HEK293 (cell line): ENCODE data around the gene SUCO.

ENCODE experiments used
- CTCF ChIA-PET: fragments of 350-600 bp; formaldehyde crosslinking; extraction: SDS; loops from one replicate; lab custom pipeline; 2021; ENCODE audit warnings: antibody characterized with exemption; lab: Yijun Ruan, JAX
- POLR2A ChIA-PET: fragments of 300-600 bp; formaldehyde crosslinking; extraction: SDS; loops from one replicate; lab custom pipeline; 2020; ENCODE audit warnings: antibody characterized with exemption, inconsistent platforms; lab: Yijun Ruan, JAX
- H3K27ac ChIP-seq: fragments of 200-500 bp; sonication (Bioruptor generic); 2 replicates; pipeline ENCODE4 v1.5.1; 2014; ENCODE audit warnings: low read depth, low read length, control low read depth, inconsistent platforms; ENCODE audit errors: extremely low read depth
- H3K36me3 ChIP-seq, 2 experiments: fragments of 200-500 bp in 1 of 2; sonication (Bioruptor generic) in 1 of 2; 1 replicate in 1 of 2; 2 replicates in 1 of 2; pipeline ENCODE4 v1.5.1; 2014 to 2017; ENCODE audit warnings: inconsistent platforms in 2 of 2, low read length in 2 of 2; ENCODE audit not compliant: control insufficient read depth in 2 of 2, insufficient read depth in 1 of 2
- H3K4me1 ChIP-seq: fragments of 200-500 bp; sonication (Bioruptor generic); 2 replicates; pipeline ENCODE4 v1.5.1; 2014; ENCODE audit warnings: mild to moderate bottlenecking, low read length, inconsistent platforms; ENCODE audit not compliant: control insufficient read depth, insufficient read depth
- H3K4me3 ChIP-seq: 2 replicates; pipeline ENCODE4 v1.5.1; 2011; ENCODE audit warnings: low read depth, mild to moderate bottlenecking, control low read depth, low read length, moderate library complexity
- H3K9me3 ChIP-seq: fragments of 200-500 bp; sonication (Bioruptor generic); 2 replicates; pipeline ENCODE4 v1.5.1; 2014; ENCODE audit warnings: low read depth, low read length, inconsistent platforms; ENCODE audit not compliant: control insufficient read depth, insufficient read depth
- FEZF1 ChIP-seq: fragments of 450-650 bp; formaldehyde crosslinking; IDR thresholded peaks from 2 replicates; pipeline ENCODE4 v1.5.1; 2016; ENCODE audit warnings: missing biosample characterization, missing genetic modification characterization
- GLIS1 ChIP-seq: fragments of 450-650 bp; formaldehyde crosslinking; IDR thresholded peaks from 2 replicates; pipeline ENCODE4 v1.5.1; 2016; ENCODE audit warnings: missing biosample characterization, missing genetic modification characterization
- HOXC10 ChIP-seq: sonication (generic); formaldehyde crosslinking; IDR thresholded peaks from 2 replicates; pipeline ENCODE4 v1.8.1; 2023; ENCODE audit warnings: mild to moderate bottlenecking, missing genetic modification reagents
- KLF16 ChIP-seq: fragments of 450-650 bp; formaldehyde crosslinking; IDR thresholded peaks from 2 replicates; pipeline ENCODE4 v1.5.1; 2017; ENCODE audit warnings: missing biosample characterization, missing genetic modification characterization
- MEIS1 ChIP-seq: sonication (generic); formaldehyde crosslinking; IDR thresholded peaks from 2 replicates; pipeline ENCODE4 v1.8.1; 2022; ENCODE audit warnings: missing genetic modification reagents, mild to moderate bottlenecking, borderline replicate concordance
- MZF1 ChIP-seq: fragments of 450-650 bp; formaldehyde crosslinking; IDR thresholded peaks from 2 replicates; pipeline ENCODE4 v1.5.1; 2017; ENCODE audit warnings: missing biosample characterization, missing genetic modification characterization, borderline replicate concordance
- RBAK ChIP-seq: fragments of 450-650 bp; formaldehyde crosslinking; IDR thresholded peaks from 2 replicates; pipeline ENCODE4 v1.5.1; 2016; ENCODE audit warnings: missing biosample characterization, missing genetic modification characterization
- SP2 ChIP-seq: fragments of 450-650 bp; formaldehyde crosslinking; IDR thresholded peaks from 2 replicates; pipeline ENCODE4 v1.5.1; 2016; ENCODE audit warnings: missing biosample characterization, missing genetic modification characterization
- ZFP3 ChIP-seq: fragments of 450-650 bp; formaldehyde crosslinking; IDR thresholded peaks from 2 replicates; pipeline ENCODE4 v1.5.1; 2016; ENCODE audit warnings: low read depth, missing biosample characterization, missing genetic modification characterization
- ZNF10 ChIP-seq: fragments of 450-650 bp; formaldehyde crosslinking; IDR thresholded peaks from 2 replicates; pipeline ENCODE4 v1.5.1; 2017; ENCODE audit warnings: missing biosample characterization, missing genetic modification characterization
- ZNF146 ChIP-seq: fragments of 450-650 bp; formaldehyde crosslinking; IDR thresholded peaks from 2 replicates; pipeline ENCODE4 v1.5.1; 2016; ENCODE audit warnings: missing biosample characterization, missing genetic modification characterization
- ZNF157 ChIP-seq: fragments of 450-650 bp; formaldehyde crosslinking; IDR thresholded peaks from 2 replicates; pipeline ENCODE4 v1.5.1; 2016; ENCODE audit warnings: missing biosample characterization, missing genetic modification characterization
- ZNF221 ChIP-seq: fragments of 450-650 bp; formaldehyde crosslinking; IDR thresholded peaks from 2 replicates; pipeline ENCODE4 v1.5.1; 2017; ENCODE audit warnings: missing biosample characterization, missing genetic modification characterization, borderline replicate concordance
- ZNF223 ChIP-seq: fragments of 450-650 bp; formaldehyde crosslinking; IDR thresholded peaks from 2 replicates; pipeline ENCODE4 v1.5.1; 2016; ENCODE audit warnings: missing biosample characterization, missing genetic modification characterization
- ZNF311 ChIP-seq: fragments of 450-650 bp; formaldehyde crosslinking; IDR thresholded peaks from 2 replicates; pipeline ENCODE4 v1.5.1; 2017; ENCODE audit warnings: missing biosample characterization, missing genetic modification characterization, borderline replicate concordance
- ZNF335 ChIP-seq: fragments of 450-650 bp; formaldehyde crosslinking; conservative IDR thresholded peaks from 2 replicates; pipeline ENCODE4 v1.5.1; 2016; ENCODE audit warnings: missing biosample characterization, missing genetic modification characterization
- ZNF416 ChIP-seq: fragments of 450-650 bp; formaldehyde crosslinking; IDR thresholded peaks from 2 replicates; pipeline ENCODE4 v1.5.1; 2016; ENCODE audit warnings: missing biosample characterization, missing genetic modification characterization
- ZNF423 ChIP-seq: fragments of 450-650 bp; formaldehyde crosslinking; IDR thresholded peaks from 2 replicates; pipeline ENCODE4 v1.5.1; 2016; ENCODE audit warnings: missing biosample characterization, missing genetic modification characterization
- ZNF433 ChIP-seq: fragments of 450-650 bp; formaldehyde crosslinking; IDR thresholded peaks from 2 replicates; pipeline ENCODE4 v1.5.1; 2016; ENCODE audit warnings: missing biosample characterization, missing genetic modification characterization, low read depth
- ZNF48 ChIP-seq: fragments of 450-650 bp; formaldehyde crosslinking; IDR thresholded peaks from 2 replicates; pipeline ENCODE4 v1.5.1; 2016; ENCODE audit warnings: missing biosample characterization, missing genetic modification characterization
- ZNF501 ChIP-seq: fragments of 450-650 bp; formaldehyde crosslinking; IDR thresholded peaks from 2 replicates; pipeline ENCODE4 v1.5.1; 2016; ENCODE audit warnings: missing biosample characterization, missing genetic modification characterization
- ZNF529 ChIP-seq: fragments of 450-650 bp; formaldehyde crosslinking; IDR thresholded peaks from 2 replicates; pipeline ENCODE4 v1.5.1; 2017; ENCODE audit warnings: missing genetic modification characterization, missing biosample characterization; ENCODE audit not compliant: insufficient replicate concordance
- ZNF548 ChIP-seq: fragments of 450-650 bp; formaldehyde crosslinking; IDR thresholded peaks from 2 replicates; pipeline ENCODE4 v1.5.1; 2016; ENCODE audit warnings: missing biosample characterization, missing genetic modification characterization
- ZNF585B ChIP-seq: fragments of 450-650 bp; formaldehyde crosslinking; IDR thresholded peaks from 2 replicates; pipeline ENCODE4 v1.5.1; 2016; ENCODE audit warnings: missing biosample characterization, missing genetic modification characterization
- ZNF624 ChIP-seq: fragments of 450-650 bp; formaldehyde crosslinking; IDR thresholded peaks from 2 replicates; pipeline ENCODE4 v1.5.1; 2017; ENCODE audit warnings: missing biosample characterization, missing genetic modification characterization
- ZNF626 ChIP-seq: fragments of 450-650 bp; sonication (Bioruptor Pico); formaldehyde crosslinking; IDR thresholded peaks from 2 replicates; pipeline ENCODE4 v1.5.1; 2018; ENCODE audit warnings: missing biosample characterization, missing genetic modification characterization, inconsistent platforms
- ZNF670 ChIP-seq: fragments of 450-650 bp; formaldehyde crosslinking; IDR thresholded peaks from 2 replicates; pipeline ENCODE4 v1.5.1; 2016; ENCODE audit warnings: missing biosample characterization, missing genetic modification characterization, low read depth
- ZNF747 ChIP-seq: fragments of 450-650 bp; formaldehyde crosslinking; IDR thresholded peaks from 2 replicates; pipeline ENCODE4 v1.5.1; 2016; ENCODE audit warnings: missing biosample characterization, missing genetic modification characterization
- ZSCAN16 ChIP-seq: fragments of 450-650 bp; formaldehyde crosslinking; IDR thresholded peaks from 2 replicates; pipeline ENCODE4 v1.5.1; 2016; ENCODE audit warnings: missing biosample characterization, missing genetic modification characterization
- ZSCAN23 ChIP-seq: fragments of 450-650 bp; formaldehyde crosslinking; IDR thresholded peaks from 2 replicates; pipeline ENCODE4 v1.5.1; 2016; ENCODE audit warnings: missing biosample characterization, missing genetic modification characterization
- TF ChIP-seq, protein P1 (sequence below): fragments of 450-650 bp; formaldehyde crosslinking; IDR thresholded peaks from 2 replicates; pipeline ENCODE4 v1.5.1; 2016; ENCODE audit warnings: missing biosample characterization, missing genetic modification characterization
- TF ChIP-seq, protein P2 (sequence below): fragments of 450-650 bp; formaldehyde crosslinking; IDR thresholded peaks from 2 replicates; pipeline ENCODE4 v1.5.1; 2016; ENCODE audit warnings: missing biosample characterization, missing genetic modification characterization
- TF ChIP-seq, protein P3 (sequence below): fragments of 450-650 bp; formaldehyde crosslinking; IDR thresholded peaks from 2 replicates; pipeline ENCODE4 v1.5.0; 2017; ENCODE audit warnings: missing biosample characterization, missing genetic modification characterization, borderline replicate concordance

Gene SUCO

DNA sequence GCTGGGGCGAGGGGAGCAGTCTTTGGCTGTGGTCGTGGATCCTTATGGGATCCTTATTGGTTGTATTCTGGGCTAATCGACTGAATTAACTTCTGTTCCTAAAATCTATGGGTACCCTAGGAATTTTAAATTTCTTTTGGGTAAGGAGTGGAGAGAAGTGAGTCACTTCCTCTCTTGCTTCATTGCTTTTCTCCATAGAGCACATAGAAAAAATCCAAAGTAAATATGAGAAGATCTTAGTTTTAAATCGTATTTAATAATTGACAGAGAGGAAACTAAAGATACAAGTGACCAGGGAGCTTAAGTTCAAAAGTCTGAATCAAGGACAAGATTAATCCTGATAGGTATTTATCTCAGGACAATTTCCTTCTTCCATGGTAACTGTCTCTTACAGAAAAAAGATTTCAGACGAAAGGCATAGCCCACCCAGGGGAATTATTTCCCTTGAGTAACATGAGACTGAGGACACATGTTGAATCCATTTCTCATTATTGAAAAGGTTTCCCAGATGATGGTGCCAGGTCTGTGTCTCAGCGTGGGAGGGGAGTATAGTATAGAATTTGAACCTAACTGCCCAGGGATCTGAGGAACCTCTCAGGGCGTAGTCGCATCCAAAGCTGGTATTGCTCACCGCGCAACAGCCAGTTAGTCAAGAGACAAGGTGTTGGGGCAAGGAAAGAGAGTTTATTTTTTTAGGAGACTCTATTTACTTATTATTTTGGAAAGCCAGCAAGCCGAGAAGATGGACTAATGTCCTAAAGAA is 97.3 kb downstream of the SUCO start:
- Histone ChIP-seq H3K9me3 (no peaks in the 10 kb centered on the region), H3K36me3 (no peaks in the 10 kb centered on the region), H3K4me3 (no peak overlapping the region), H3K27ac (no peak overlapping the region), H3K4me1 (no peaks in the 10 kb centered on the region)
- ChIA-PET POLR2A (no interaction called here), CTCF (interaction anchor here (0.7 kb wide), 1 partner anchor 135 kb away, joined by 3 read pairs; no protein-coding TSS in a partner anchor)
- TF ChIP-seq ZSCAN23 (no peak), GLIS1 (tag by site-specific recombination) (no peak), ZFP3 (no peak), ZNF221 (tag by site-specific recombination) (no peak), ZNF423 (tag by site-specific recombination) (no peak), ZNF335 (tag by site-specific recombination) (no peak), FEZF1 (tag by site-specific recombination) (no peak), MEIS1 (CRISPR knock-in tag) (no peak), ZNF10 (tag by site-specific recombination) (no peak), ZNF529 (tag by site-specific recombination) (no peak), ZNF670 (tag by site-specific recombination) (no peak), MZF1 (tag by site-specific recombination) (no peak), ZNF548 (tag by site-specific recombination) (no peak), ZNF48 (tag by site-specific recombination) (no peak), ZNF626 (tag by site-specific recombination) (no peak), ZNF433 (tag by site-specific recombination) (no peak), SP2 (tag by site-specific recombination) (no peak), ZNF157 (tag by site-specific recombination) (no peak)
- TF ChIP-seq, protein P1, sequence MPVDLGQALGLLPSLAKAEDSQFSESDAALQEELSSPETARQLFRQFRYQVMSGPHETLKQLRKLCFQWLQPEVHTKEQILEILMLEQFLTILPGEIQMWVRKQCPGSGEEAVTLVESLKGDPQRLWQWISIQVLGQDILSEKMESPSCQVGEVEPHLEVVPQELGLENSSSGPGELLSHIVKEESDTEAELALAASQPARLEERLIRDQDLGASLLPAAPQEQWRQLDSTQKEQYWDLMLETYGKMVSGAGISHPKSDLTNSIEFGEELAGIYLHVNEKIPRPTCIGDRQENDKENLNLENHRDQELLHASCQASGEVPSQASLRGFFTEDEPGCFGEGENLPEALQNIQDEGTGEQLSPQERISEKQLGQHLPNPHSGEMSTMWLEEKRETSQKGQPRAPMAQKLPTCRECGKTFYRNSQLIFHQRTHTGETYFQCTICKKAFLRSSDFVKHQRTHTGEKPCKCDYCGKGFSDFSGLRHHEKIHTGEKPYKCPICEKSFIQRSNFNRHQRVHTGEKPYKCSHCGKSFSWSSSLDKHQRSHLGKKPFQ (tag by site-specific recombination) = no peak

DNA sequence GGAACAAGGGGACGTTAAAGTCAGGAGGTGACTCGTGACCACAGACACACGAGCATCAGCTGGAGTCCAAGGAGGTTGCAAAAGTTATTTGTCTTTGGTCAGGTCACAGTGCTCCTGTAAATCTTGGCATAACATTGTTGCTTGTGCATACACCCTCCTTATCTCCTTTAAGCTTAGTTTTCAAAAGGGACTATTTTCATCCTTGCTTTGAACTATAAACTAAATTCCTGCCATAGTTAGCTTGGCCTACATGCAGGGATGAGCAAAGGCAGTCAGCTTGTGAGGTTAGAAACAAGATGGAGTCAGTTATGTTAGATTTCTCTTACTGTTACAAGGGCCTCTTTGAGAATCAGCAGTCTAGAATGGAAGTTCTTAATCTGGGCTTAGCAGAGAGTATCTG is 97.9 kb downstream of the SUCO start:
- H3K27ac ChIP-seq = no peak overlapping the region
- no peak for TF ChIP-seq ZNF416
- no peak for TF ChIP-seq HOXC10 (CRISPR knock-in tag)
- no peak for TF ChIP-seq ZNF146 (tag by site-specific recombination)
- no peak for TF ChIP-seq ZNF624 (tag by site-specific recombination)
- TF ChIP-seq RBAK (tag by site-specific recombination) = no peak
- TF ChIP-seq ZNF548 (tag by site-specific recombination) = no peak
- no peak for TF ChIP-seq ZNF585B (tag by site-specific recombination)
- no peak for TF ChIP-seq ZNF747 (tag by site-specific recombination)
- TF ChIP-seq, protein P2, sequence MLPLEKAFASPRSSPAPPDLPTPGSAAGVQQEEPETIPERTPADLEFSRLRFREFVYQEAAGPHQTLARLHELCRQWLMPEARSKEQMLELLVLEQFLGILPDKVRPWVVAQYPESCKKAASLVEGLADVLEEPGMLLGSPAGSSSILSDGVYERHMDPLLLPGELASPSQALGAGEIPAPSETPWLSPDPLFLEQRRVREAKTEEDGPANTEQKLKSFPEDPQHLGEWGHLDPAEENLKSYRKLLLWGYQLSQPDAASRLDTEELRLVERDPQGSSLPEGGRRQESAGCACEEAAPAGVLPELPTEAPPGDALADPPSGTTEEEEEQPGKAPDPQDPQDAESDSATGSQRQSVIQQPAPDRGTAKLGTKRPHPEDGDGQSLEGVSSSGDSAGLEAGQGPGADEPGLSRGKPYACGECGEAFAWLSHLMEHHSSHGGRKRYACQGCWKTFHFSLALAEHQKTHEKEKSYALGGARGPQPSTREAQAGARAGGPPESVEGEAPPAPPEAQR (tag by site-specific recombination) = no peak
- TF ChIP-seq ZNF223 (tag by site-specific recombination) = no peak
- no peak for TF ChIP-seq KLF16
- TF ChIP-seq ZNF311 (tag by site-specific recombination) = no peak
- TF ChIP-seq ZNF670 (tag by site-specific recombination) = no peak
- no peak for TF ChIP-seq ZNF501
- no peak for TF ChIP-seq ZSCAN16 (tag by site-specific recombination)
- TF ChIP-seq, protein P3, sequence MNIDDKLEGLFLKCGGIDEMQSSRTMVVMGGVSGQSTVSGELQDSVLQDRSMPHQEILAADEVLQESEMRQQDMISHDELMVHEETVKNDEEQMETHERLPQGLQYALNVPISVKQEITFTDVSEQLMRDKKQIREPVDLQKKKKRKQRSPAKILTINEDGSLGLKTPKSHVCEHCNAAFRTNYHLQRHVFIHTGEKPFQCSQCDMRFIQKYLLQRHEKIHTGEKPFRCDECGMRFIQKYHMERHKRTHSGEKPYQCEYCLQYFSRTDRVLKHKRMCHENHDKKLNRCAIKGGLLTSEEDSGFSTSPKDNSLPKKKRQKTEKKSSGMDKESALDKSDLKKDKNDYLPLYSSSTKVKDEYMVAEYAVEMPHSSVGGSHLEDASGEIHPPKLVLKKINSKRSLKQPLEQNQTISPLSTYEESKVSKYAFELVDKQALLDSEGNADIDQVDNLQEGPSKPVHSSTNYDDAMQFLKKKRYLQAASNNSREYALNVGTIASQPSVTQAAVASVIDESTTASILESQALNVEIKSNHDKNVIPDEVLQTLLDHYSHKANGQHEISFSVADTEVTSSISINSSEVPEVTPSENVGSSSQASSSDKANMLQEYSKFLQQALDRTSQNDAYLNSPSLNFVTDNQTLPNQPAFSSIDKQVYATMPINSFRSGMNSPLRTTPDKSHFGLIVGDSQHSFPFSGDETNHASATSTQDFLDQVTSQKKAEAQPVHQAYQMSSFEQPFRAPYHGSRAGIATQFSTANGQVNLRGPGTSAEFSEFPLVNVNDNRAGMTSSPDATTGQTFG (tag by site-specific recombination) = no peak
- TF ChIP-seq, all 188 proteins: peak for 0
- Histone ChIP-seq H3K36me3 (no peaks in the 10 kb centered on the region), H3K9me3 (no peaks in the 10 kb centered on the region), H3K4me1 (no peaks in the 10 kb centered on the region), H3K4me3 (no peak overlapping the region)
- ChIA-PET POLR2A (no interaction called here), CTCF (no interaction called here)
